Heart right ventricle (tissue), 16 donors: ENCODE results near the gene TAS2R42. TPM values are rescaled to one million over a fixed set of nuclear protein-coding genes. Genes with fewer than 3 reads are reported as not detected.
A peak's percentile ranks its signal among the peaks of the same experiment; 100 is the strongest.

Experiments used
- ATAC-seq, 8 donors: fragments of 200-7000 bp; cut with Tn5 transposase; one replicate each; pipeline ENCODE4 v1.9.1; 2020; ENCODE audit warnings: mild to moderate bottlenecking in 8 of 8, moderate library complexity in 8 of 8, moderate number of reproducible peaks in 1 of 8
- DNase-seq, 2 donors: peaks; one replicate each; pipeline ENCODE4 v3.0.0-alpha.2; 2020
- H3K27ac ChIP-seq, 10 donors: fragments of 200-600 bp; sonication (generic) in 2 of 10; one replicate each; pipeline versions ENCODE4 v1.5.0 to v1.8.0; 2020 to 2022; ENCODE audit warnings: mild to moderate bottlenecking in 3 of 10
- H3K27me3 ChIP-seq, 7 donors: fragments of 200-600 bp; one replicate each; pipeline ENCODE4 v1.8.0; 2021 to 2022; ENCODE audit warnings: mild to moderate bottlenecking in 2 of 7
- H3K36me3 ChIP-seq, 9 donors: fragments of 200-600 bp; sonication (generic) in 1 of 9; one replicate each; pipeline versions ENCODE4 v1.5.0 to v1.8.0; 2020 to 2022; ENCODE audit warnings: mild to moderate bottlenecking in 2 of 9
- H3K4me1 ChIP-seq, 9 donors: fragments of 200-600 bp; sonication (generic) in 1 of 9; one replicate each; pipeline versions ENCODE4 v1.5.0 to v1.8.0; 2020 to 2022; ENCODE audit warnings: mild to moderate bottlenecking in 4 of 9
- H3K4me3 ChIP-seq, 10 donors: fragments of 200-600 bp; sonication (generic) in 2 of 10; one replicate each; pipeline versions ENCODE4 v1.5.0 to v1.8.0; 2020 to 2022; ENCODE audit warnings: mild to moderate bottlenecking in 7 of 10, moderate library complexity in 2 of 10
- H3K9me3 ChIP-seq, 11 donors: fragments of 200-600 bp in 10 of 11; sonication (generic) in 2 of 11; one replicate each; pipeline versions ENCODE4 v1.5.0 to v1.8.0; 2013 to 2022; ENCODE audit warnings: mild to moderate bottlenecking in 2 of 11, control low read depth in 1 of 11, moderate library complexity in 1 of 11
- WGBS, 2 donors: extraction: QIAGEN DNeasy Blood & Tissue Kit; methylation state at CpG; one replicate each; pipeline ENCODE4 v1.1.7; 2013; ENCODE audit warnings: inconsistent platforms in 1 of 2; 5-methylcytosine and 5-hydroxymethylcytosine counted together
- intact Hi-C, 10 donors: fragments of 100-400 bp; cut with DNase I; formaldehyde crosslinking; loops; one replicate each; pipeline versions ENCODE4 v1.11.1 to v1.14.2; 2022
- polyA plus RNA-seq, 2 donors: library from polyadenylated mRNA; stranded (reverse); fragments of 200-250 nt; gene quantifications; one replicate each; pipeline ENCODE4 v1.2.3, GENCODE V29; 2013
- total RNA-seq, 10 donors: library from RNA; stranded (reverse); fragmentation: NEBNext Ultra II Directional in 3 of 10; extraction: Animal tissue kit (Norgen Biotek cat#: 25700) in 3 of 10; gene quantifications; one replicate each; pipeline versions ENCODE4 v1.2.1 to v1.2.4, GENCODE V29; 2021 to 2023
- TF ChIP-seq, protein P1 (sequence below), 9 donors: fragments of 200-600 bp; sonication (generic) in 2 of 9; IDR thresholded peaks; one replicate each; pipeline versions ENCODE4 v1.5.0 to v1.8.0; 2021 to 2022; ENCODE audit warnings: antibody characterized with exemption in 9 of 9, mild to moderate bottlenecking in 5 of 9, moderate library complexity in 1 of 9
- donor health status: Arrhythmogenic right ventricular cardiomyopathy.
- donor health status: ischemic (EF 13 %, LVEDD 7.1; RV severe dilation, severe dysfunction).
- donor health status: healthy with polysubstance abuse.
- donor health status: DM: no; HTN: yes; CAD: no.
- donor health status: DM: no; HTN: no; CAD: no.
- donor health status: ischemic (EF 25% LVEDD 6.9; RV normal size, moderate dysfunction).
- donor health status: ischemic (EF 25% LVEDD 5.7; RV mildly dilated, moderate dysfunction).
- donor health status: healthy.
- donor health status: DM: yes; HTN: yes; CAD: no.
- donor health status: Ischemic cardiomyopathy.
- donor health status: ischemic (EF 35%, LVEDD 5.7; RV mildly dilated, moderate dysfunction).
- donor health status: nonischemic (EF 11% LVEDD 7.7; RV severe dilation, severe dysfunction).
- donor health status: DM: yes; HTN: yes; CAD: no.
- donor health status: PGD.
- donor health status: ischemic (EF 29% LVEDD 5.4; RV normal size, mild dysfunction).
- donor health status: nonischemic (EF 23%, LVEDD 6.1; RV moderate dilation, normal function).

TAS2R42 gene
- total and polyA plus RNA-seq, 12 donors, result not detected

DNA sequence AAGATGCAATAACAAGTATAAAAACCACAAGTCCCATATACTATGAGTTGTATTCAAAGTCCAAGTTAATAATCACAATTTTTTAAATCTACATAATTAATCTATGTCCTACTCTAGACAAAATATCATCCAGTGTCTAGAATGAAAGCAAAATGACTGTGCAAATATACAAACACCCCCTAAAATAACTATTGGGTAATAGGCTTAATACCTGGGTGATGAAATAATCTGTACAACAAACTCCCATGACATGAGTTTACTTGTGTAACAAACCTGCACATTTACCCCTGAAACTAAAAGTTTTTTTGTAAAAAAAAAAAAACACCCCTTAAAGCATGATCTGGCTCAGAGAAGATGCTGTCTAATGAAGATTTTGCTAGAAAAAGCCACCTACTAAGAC lies 4.2 kb downstream of the TAS2R42 start:
- DNase-seq (no peak), ATAC-seq (no peak)
- intact Hi-C loops, result no loop called here
- TF ChIP-seq, protein P1, sequence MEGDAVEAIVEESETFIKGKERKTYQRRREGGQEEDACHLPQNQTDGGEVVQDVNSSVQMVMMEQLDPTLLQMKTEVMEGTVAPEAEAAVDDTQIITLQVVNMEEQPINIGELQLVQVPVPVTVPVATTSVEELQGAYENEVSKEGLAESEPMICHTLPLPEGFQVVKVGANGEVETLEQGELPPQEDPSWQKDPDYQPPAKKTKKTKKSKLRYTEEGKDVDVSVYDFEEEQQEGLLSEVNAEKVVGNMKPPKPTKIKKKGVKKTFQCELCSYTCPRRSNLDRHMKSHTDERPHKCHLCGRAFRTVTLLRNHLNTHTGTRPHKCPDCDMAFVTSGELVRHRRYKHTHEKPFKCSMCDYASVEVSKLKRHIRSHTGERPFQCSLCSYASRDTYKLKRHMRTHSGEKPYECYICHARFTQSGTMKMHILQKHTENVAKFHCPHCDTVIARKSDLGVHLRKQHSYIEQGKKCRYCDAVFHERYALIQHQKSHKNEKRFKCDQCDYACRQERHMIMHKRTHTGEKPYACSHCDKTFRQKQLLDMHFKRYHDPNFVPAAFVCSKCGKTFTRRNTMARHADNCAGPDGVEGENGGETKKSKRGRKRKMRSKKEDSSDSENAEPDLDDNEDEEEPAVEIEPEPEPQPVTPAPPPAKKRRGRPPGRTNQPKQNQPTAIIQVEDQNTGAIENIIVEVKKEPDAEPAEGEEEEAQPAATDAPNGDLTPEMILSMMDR (IDR thresholded peaks at IDR 0.05), result no peak
- H3K4me3 ChIP-seq, result no peak overlapping the region
- no peaks in the 10 kb centered on the region for H3K9me3 ChIP-seq
- H3K4me1 ChIP-seq, result no peaks in the 10 kb centered on the region
- no peaks in the 10 kb centered on the region for H3K36me3 ChIP-seq
- no peaks in the 10 kb centered on the region for H3K27me3 ChIP-seq
- H3K27ac ChIP-seq, result no peak overlapping the region

DNA sequence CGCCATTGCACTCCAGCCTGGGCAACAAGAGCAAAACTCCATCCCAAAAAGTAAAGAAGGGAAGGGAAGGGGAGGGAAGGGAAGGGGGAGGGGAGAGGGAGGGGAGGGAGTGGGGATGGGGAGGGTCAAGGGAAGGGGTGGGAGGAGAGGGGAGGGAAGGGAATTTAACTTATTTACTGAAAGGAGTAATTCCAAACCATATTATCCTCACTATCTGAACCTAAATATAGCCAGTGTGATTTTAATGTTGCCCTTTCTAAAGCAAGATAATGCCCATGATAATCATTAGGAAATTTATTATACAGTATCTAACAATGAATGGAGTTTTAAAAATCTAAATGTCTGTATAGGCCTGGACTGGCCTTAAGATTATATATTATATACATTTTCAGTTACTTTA lies 8.5 kb downstream of the TAS2R42 start:
- no peaks in the 10 kb centered on the region for H3K9me3 ChIP-seq
- TF ChIP-seq, protein P1 (IDR thresholded peaks at IDR 0.05), result no peak
- ATAC-seq, result no peak

DNA sequence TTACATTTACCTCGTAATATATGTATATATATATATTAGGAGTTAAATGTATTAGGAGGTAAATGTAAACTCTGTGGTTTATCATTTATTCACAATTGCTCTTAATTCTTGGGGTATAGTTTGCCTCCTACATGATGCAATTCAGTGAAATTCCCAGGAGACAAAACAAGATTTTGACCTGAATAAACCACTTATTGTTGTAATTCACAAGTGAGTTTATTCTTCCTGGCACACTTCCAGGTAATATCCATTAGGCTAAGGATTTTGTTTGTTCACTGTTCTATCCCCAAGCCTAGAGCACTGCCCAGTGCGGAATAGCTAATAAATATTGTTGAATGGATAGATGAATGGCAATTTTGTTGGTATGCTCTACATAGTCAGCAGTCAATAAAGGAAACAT lies 12.7 kb downstream of the TAS2R42 start:
- Histone ChIP-seq H3K4me1 (peaks cover 3 to 43% (median 30%) of the 10 kb centered on the region in 9 donors), H3K27me3 (no peaks in the 10 kb centered on the region), H3K27ac (no peak overlapping the region), H3K4me3 (no peak overlapping the region), H3K36me3 (peaks cover 0 to 13% (median 0%) of the 10 kb centered on the region in 9 donors), H3K9me3 (no peaks in the 10 kb centered on the region)
- ATAC-seq (no peak), DNase-seq (no peak)
- intact Hi-C loops, result loop anchor here in 3 of 10 donors (10.0 kb wide), 2 partner anchors 209 to 219 kb away; no protein-coding TSS in a partner anchor
- WGBS, 2 donors, result 98 to 99% methylated on average over 2 of the region's 2 CpGs
- TF ChIP-seq, protein P1 (IDR thresholded peaks at IDR 0.05), result no peak

More for the DNA sequence above, 8.5 kb downstream of the TAS2R42 start:
- peaks cover 0 to 12% (median under 1%) of the 10 kb centered on the region in 9 donors for H3K4me1 ChIP-seq
- intact Hi-C loops, result loop anchor here in 3 of 10 donors (10.0 kb wide), 2 partner anchors 213 to 223 kb away; no protein-coding TSS in a partner anchor
- 93 to 100% methylated on average over 1 of the region's 1 CpG for WGBS, 2 donors
- H3K4me3 ChIP-seq, result no peak overlapping the region
- no peaks in the 10 kb centered on the region for H3K27me3 ChIP-seq
- DNase-seq, result no peak
- H3K36me3 ChIP-seq, result no peaks in the 10 kb centered on the region
- no peak overlapping the region for H3K27ac ChIP-seq

DNA sequence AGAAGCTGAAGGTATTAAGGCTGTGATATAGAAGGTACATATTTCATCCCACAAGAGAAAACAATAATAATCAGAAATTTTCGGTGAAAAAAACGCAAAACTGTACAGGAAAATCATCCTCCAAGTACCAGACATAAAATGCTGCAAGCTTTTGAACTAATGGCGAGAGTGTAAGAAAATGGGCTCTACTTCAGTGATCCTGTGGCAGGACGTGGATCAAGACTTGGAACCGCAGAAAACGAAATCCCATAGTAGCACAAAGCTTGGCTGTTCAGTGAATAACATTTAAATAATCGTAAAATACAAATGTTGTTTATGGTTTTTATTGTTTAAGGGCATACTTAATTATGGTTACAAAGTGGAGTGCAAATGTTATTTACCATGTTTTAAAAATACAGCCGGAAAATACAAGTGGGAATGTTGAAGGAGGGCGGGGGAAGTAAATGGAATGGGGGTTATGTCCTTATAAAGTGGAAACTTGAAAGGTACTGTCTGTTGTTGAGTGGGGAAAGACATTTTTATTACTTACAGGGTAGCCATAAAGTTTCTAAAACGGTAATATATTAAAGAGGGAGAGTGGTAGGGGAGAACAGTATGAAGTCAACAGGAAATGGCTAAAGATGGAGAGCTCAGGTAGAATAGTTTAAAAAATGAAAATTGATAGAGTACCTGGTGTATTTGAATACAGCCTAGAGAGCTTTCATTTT lies 14.6 kb downstream of the TAS2R42 start:
- Histone ChIP-seq H3K27ac (peak overlapping the region in 9 of 10 donors; percentile 90 to 99 (median 98)), H3K36me3 (peaks cover 0 to 13% (median 0%) of the 10 kb centered on the region in 9 donors), H3K9me3 (no peaks in the 10 kb centered on the region), H3K27me3 (no peaks in the 10 kb centered on the region), H3K4me3 (peak overlapping the region; percentile 61 to 98 (median 86)), H3K4me1 (peaks cover 3 to 55% (median 38%) of the 10 kb centered on the region in 9 donors)
- TF ChIP-seq, protein P1 (IDR thresholded peaks at IDR 0.05), result no peak
- DNase-seq (no peak), ATAC-seq (no peak)
- intact Hi-C loops, result loop anchor here in 3 of 10 donors (10.0 kb wide), 2 partner anchors 207 to 217 kb away; no protein-coding TSS in a partner anchor
- 2 to 5% methylated on average over 10 of the region's 10 CpGs for WGBS, 2 donors
